HepG2 (cell line): ENCODE data around the gene AZU1. TPM values are rescaled to one million over a fixed set of nuclear protein-coding genes. Genes with fewer than 3 reads are reported as not detected.

Experiments used
- BRF2 ChIP-seq: sonication (generic); formaldehyde crosslinking; IDR thresholded peaks from 2 replicates; pipeline ENCODE4 v1.8.1; 2022; ENCODE audit warnings: mild to moderate bottlenecking, missing genetic modification reagents
- DNMT1 ChIP-seq: sonication (generic); formaldehyde crosslinking; IDR thresholded peaks from 2 replicates; pipeline ENCODE4 v1.5.1; 2020; ENCODE audit warnings: mild to moderate bottlenecking, missing genetic modification reagents
- HES4 ChIP-seq: sonication (generic); formaldehyde crosslinking; IDR thresholded peaks from 2 replicates; pipeline ENCODE4 v1.9.0; 2021; ENCODE audit warnings: mild to moderate bottlenecking, missing genetic modification reagents, borderline replicate concordance
- ISL2 ChIP-seq: sonication (generic); formaldehyde crosslinking; IDR thresholded peaks from 2 replicates; pipeline ENCODE4 v1.5.0; 2020; ENCODE audit warnings: missing genetic modification reagents
- KMT2A ChIP-seq: sonication (generic); formaldehyde crosslinking; IDR thresholded peaks from 2 replicates; pipeline ENCODE4 v1.4.0; 2020; ENCODE audit warnings: missing genetic modification reagents
- PHF21A ChIP-seq: sonication (generic); formaldehyde crosslinking; IDR thresholded peaks from 2 replicates; pipeline ENCODE4 v1.5.0; 2020; ENCODE audit warnings: mild to moderate bottlenecking, missing genetic modification reagents
- REST ChIP-seq, 2 experiments: IDR thresholded peaks; 2 replicates each; pipeline ENCODE4 v1.6.1; 2011 to 2012; ENCODE audit warnings: low read length in 2 of 2, borderline replicate concordance in 1 of 2, low read depth in 1 of 2, mild to moderate bottlenecking in 1 of 2, moderate library complexity in 1 of 2
- TCF12 ChIP-seq, 2 experiments: fragments of 450-650 bp in 1 of 2; sonication (generic) in 1 of 2; formaldehyde crosslinking in 1 of 2; IDR thresholded peaks; 2 replicates each; pipeline versions ENCODE4 v1.6.1 to v1.8.0; 2017 to 2022; ENCODE audit warnings: antibody characterized with exemption in 1 of 2, mild to moderate bottlenecking in 1 of 2, missing genetic modification reagents in 1 of 2, moderate library complexity in 1 of 2
- ZBTB26 ChIP-seq: IDR thresholded peaks from 2 replicates; pipeline ENCODE4 v1.6.1; 2016; ENCODE audit warnings: missing compliant biosample characterization, missing genetic modification reagents, borderline replicate concordance
- ZBTB33 ChIP-seq: sonication (generic); formaldehyde crosslinking; IDR thresholded peaks from 2 replicates; pipeline ENCODE4 v1.4.0; 2020; ENCODE audit warnings: missing genetic modification reagents
- ZNF263 ChIP-seq: sonication (generic); formaldehyde crosslinking; IDR thresholded peaks from 2 replicates; pipeline ENCODE4 v1.4.0; 2020; ENCODE audit warnings: missing genetic modification reagents
- ZNF280B ChIP-seq: sonication (generic); formaldehyde crosslinking; IDR thresholded peaks from 2 replicates; pipeline ENCODE4 v1.5.0; 2020; ENCODE audit warnings: missing genetic modification reagents, mild to moderate bottlenecking, borderline replicate concordance
- ZNF569 ChIP-seq: sonication (generic); formaldehyde crosslinking; IDR thresholded peaks from 2 replicates; pipeline ENCODE4 v1.5.0; 2020; ENCODE audit warnings: mild to moderate bottlenecking, missing genetic modification reagents, moderate library complexity, borderline replicate concordance
- ZNF619 ChIP-seq: sonication (generic); formaldehyde crosslinking; IDR thresholded peaks from 2 replicates; pipeline ENCODE4 v1.4.0; 2020; ENCODE audit warnings: mild to moderate bottlenecking, missing genetic modification reagents
- ZNF746 ChIP-seq: sonication (generic); formaldehyde crosslinking; IDR thresholded peaks from 2 replicates; pipeline ENCODE4 v1.8.0; 2022; ENCODE audit warnings: mild to moderate bottlenecking, missing genetic modification reagents
- ZSCAN5A ChIP-seq: sonication (generic); formaldehyde crosslinking; IDR thresholded peaks from 2 replicates; pipeline ENCODE4 v1.8.0; 2022; ENCODE audit warnings: mild to moderate bottlenecking, missing genetic modification reagents, borderline replicate concordance
- polyA plus RNA-seq, 8 experiments: library from polyadenylated mRNA; depleted of rRNA in 3 of 8; stranded (reverse) in 7 of 8; unstranded in 1 of 8; fragments of >200 nt; fragmentation: Illumina TruSeq in 4 of 8; extraction: Trizol in 4 of 8; gene quantifications; 2 replicates each; pipeline versions ENCODE4 v1.2.1 to v1.2.3, GENCODE V29; 2011 to 2016; ENCODE audit warnings: low read depth in 4 of 8, missing spikeins in 1 of 8, mixed read lengths in 1 of 8; ENCODE audit not compliant: insufficient read depth in 1 of 8
- total RNA-seq, 5 experiments: library from RNA; depleted of rRNA; stranded (reverse); fragments of >200 nt; fragmentation: Illumina TruSeq; extraction: Trizol; gene quantifications; 2 replicates each; pipeline ENCODE4 v1.2.3, GENCODE V29; 2016; ENCODE audit warnings: low read depth in 1 of 5

The AZU1 gene
- total and polyA plus RNA-seq, 2 of the 13 experiments (the other 11 are each of a cell fraction or from before 2014, with no cell fraction given): not detected

- TF ChIP-seq ZSCAN5A: no peak
- no peak for TF ChIP-seq TCF12 (IDR thresholded peaks at IDR 0.05)
- no peak for TF ChIP-seq TCF12 (CRISPR knock-in tag; IDR thresholded peaks at IDR 0.05)
- peak; percentile 20; the same call in 1 of the 2 replicates for TF ChIP-seq ISL2 (CRISPR knock-in tag)
- TF ChIP-seq ZNF280B: no peak
- TF ChIP-seq KMT2A: no peak
- TF ChIP-seq REST (IDR thresholded peaks at IDR 0.05; ENCODE audit: borderline replicate concordance in 1 of 2, low read depth in 1 of 2, low read length in 2 of 2): no peak
- 0 out of 2 replicates have a peak, but pooled peaks have one; percentile 29 for TF ChIP-seq DNMT1
- 0 out of 2 replicates have a peak, but pooled peaks have one; percentile 69 for TF ChIP-seq PHF21A (CRISPR knock-in tag)
- TF ChIP-seq ZNF746 (CRISPR knock-in tag): no peak
- no peak; the same call in 1 of the 2 replicates for TF ChIP-seq ZBTB26 (CRISPR knock-in tag)
- no peak for TF ChIP-seq ZBTB33 (CRISPR knock-in tag)
- no peak for TF ChIP-seq ZNF569 (CRISPR knock-in tag)
- TF ChIP-seq ZNF619 (CRISPR knock-in tag): 0 out of 2 replicates have a peak, but pooled peaks have one; percentile 21
- no peak for TF ChIP-seq ZNF263 (CRISPR knock-in tag)
- no peak for TF ChIP-seq BRF2 (CRISPR knock-in tag)
- no peak; the same call in 1 of the 2 replicates for TF ChIP-seq HES4 (CRISPR knock-in tag)
These were observed 38.5 kb upstream of the AZU1 start (continued) for GRCh38 chr19:788983-789700.
